Brain microvascular endothelial cell (primary cell): ENCODE data around the gene EBF4.

ENCODE experiments used
- DNase-seq: peaks from one replicate; pipeline ENCODE4 v3.0.0-alpha.2; 2020
- H3K27ac ChIP-seq: fragments of 250-450 bp; sonication (Bioruptor Pico); 2 replicates; pipeline ENCODE4 v1.5.1; 2020; ENCODE audit warnings: mild to moderate bottlenecking, moderate library complexity
- H3K27me3 ChIP-seq: fragments of 250-450 bp; sonication (Bioruptor Pico); replicated peaks from 2 replicates; pipeline ENCODE4 v1.5.1; 2020; ENCODE audit warnings: mild to moderate bottlenecking
- H3K36me3 ChIP-seq: fragments of 250-450 bp; sonication (Bioruptor Pico); replicated peaks from 2 replicates; pipeline ENCODE4 v1.5.1; 2020; ENCODE audit warnings: mild to moderate bottlenecking
- H3K4me3 ChIP-seq: 2 replicates; pipeline ENCODE4 v1.5.1; 2011; ENCODE audit warnings: low read depth, mild to moderate bottlenecking, control low read depth, low read length, moderate library complexity
- in situ Hi-C: cut with HindIII; loops from 2 replicates; pipeline ENCODE4 v1.10.0; 2017; ENCODE audit warnings: low sequenced_read_pairs, low pct_ligation_motif_present
- TF ChIP-seq, protein P1 (sequence below): IDR thresholded peaks from 2 replicates; pipeline ENCODE4 v1.5.1; 2011; ENCODE audit warnings: low read depth, mild to moderate bottlenecking, moderate library complexity, low read length, control low read depth, inconsistent platforms; ENCODE audit errors: missing control alignments

Gene EBF4, protein sequence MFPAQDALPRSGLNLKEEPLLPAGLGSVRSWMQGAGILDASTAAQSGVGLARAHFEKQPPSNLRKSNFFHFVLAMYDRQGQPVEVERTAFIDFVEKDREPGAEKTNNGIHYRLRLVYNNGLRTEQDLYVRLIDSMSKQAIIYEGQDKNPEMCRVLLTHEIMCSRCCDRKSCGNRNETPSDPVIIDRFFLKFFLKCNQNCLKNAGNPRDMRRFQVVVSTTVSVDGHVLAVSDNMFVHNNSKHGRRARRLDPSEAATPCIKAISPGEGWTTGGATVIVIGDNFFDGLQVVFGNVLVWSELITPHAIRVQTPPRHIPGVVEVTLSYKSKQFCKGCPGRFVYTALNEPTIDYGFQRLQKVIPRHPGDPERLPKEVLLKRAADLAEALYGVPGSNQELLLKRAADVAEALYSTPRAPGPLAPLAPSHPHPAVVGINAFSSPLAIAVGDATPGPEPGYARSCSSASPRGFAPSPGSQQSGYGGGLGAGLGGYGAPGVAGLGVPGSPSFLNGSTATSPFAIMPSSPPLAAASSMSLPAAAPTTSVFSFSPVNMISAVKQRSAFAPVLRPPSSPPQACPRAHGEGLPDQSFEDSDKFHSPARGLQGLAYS

DNA sequence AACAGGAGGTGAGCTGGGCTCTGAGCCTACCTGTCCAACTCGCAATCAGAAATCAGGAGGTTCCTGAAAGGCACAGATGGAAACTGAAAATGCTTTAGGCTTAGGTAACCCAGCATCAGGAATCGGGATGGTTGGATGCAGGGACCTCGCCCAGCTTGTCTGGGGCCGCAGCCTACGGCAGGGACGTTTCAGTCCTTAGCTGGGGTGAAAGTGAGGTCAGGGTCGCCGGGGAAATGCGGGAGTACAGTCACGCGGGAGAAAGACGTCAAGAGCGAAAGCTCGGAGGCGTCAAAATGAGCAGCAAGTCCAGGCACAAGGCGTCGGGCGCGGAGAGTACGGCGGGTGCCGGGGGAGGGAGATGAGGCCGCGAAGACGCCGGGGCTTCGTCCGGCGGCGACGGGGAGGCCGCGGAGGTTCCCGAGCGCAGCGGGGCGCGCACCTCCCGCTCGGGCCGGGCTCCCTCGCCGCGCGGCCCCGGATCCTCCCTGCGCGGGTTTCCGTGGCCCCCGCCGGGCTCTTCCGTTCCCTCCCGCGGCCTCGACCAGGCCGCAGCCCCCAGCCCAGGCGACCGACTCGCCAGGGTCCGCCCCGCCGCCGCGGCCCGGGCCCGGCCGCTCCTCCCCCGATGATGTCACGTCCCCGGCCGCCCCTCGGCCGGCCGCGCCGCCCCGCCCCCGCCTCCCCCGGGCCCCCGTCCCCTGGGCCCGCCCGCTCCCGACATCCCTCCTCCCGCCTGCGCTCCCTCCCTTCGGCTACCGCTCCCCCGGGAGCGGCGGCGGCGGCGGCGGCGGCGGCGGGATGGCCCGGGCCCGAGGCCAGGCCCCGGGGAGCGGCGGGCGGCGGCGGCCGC is at the start of gene EBF4:
TSS of gene EBF4 (plus strand) at position 745 of the 850 bp plus-strand sequence. CDS start 866 bp downstream, outside the sequence.
- Histone ChIP-seq H3K36me3 (no peaks in the 10 kb centered on the region), H3K4me3 (peak within 1 kb of the TSS; percentile 20), H3K27ac (no peak within 1 kb of the TSS), H3K27me3 (peaks cover 42% of the 10 kb centered on the region)
- TF ChIP-seq, protein P1, sequence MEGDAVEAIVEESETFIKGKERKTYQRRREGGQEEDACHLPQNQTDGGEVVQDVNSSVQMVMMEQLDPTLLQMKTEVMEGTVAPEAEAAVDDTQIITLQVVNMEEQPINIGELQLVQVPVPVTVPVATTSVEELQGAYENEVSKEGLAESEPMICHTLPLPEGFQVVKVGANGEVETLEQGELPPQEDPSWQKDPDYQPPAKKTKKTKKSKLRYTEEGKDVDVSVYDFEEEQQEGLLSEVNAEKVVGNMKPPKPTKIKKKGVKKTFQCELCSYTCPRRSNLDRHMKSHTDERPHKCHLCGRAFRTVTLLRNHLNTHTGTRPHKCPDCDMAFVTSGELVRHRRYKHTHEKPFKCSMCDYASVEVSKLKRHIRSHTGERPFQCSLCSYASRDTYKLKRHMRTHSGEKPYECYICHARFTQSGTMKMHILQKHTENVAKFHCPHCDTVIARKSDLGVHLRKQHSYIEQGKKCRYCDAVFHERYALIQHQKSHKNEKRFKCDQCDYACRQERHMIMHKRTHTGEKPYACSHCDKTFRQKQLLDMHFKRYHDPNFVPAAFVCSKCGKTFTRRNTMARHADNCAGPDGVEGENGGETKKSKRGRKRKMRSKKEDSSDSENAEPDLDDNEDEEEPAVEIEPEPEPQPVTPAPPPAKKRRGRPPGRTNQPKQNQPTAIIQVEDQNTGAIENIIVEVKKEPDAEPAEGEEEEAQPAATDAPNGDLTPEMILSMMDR: no peak
- no peak for DNase-seq
- in situ Hi-C loops: no loop called here

DNA sequence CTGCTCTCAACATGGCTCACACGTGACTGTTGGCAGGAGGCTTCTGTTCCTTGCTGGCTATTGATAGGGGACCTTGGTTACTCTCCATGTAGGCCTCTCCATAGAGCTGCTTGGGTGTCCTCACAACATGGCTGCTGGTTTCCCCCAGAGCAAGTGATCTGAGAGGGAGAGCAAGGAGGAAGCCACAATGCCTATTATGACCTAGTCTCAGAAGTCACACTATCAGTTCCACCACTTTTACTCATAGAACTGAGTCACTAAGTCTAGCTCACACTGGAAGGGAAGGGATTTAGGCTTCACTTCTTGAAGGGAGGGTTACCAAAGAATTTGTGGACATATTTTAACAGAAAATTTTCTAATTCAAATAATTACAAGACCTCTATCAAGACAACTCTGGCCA is 48.9 kb upstream of the EBF4 start:
- no peaks in the 10 kb centered on the region for H3K27me3 ChIP-seq
- H3K36me3 ChIP-seq: peaks cover 2% of the 10 kb centered on the region
- in situ Hi-C loops: no loop called here
- DNase-seq: no peak
- TF ChIP-seq, protein P1: no peak
- no peak overlapping the region for H3K4me3 ChIP-seq
- H3K27ac ChIP-seq: no peak overlapping the region

DNA sequence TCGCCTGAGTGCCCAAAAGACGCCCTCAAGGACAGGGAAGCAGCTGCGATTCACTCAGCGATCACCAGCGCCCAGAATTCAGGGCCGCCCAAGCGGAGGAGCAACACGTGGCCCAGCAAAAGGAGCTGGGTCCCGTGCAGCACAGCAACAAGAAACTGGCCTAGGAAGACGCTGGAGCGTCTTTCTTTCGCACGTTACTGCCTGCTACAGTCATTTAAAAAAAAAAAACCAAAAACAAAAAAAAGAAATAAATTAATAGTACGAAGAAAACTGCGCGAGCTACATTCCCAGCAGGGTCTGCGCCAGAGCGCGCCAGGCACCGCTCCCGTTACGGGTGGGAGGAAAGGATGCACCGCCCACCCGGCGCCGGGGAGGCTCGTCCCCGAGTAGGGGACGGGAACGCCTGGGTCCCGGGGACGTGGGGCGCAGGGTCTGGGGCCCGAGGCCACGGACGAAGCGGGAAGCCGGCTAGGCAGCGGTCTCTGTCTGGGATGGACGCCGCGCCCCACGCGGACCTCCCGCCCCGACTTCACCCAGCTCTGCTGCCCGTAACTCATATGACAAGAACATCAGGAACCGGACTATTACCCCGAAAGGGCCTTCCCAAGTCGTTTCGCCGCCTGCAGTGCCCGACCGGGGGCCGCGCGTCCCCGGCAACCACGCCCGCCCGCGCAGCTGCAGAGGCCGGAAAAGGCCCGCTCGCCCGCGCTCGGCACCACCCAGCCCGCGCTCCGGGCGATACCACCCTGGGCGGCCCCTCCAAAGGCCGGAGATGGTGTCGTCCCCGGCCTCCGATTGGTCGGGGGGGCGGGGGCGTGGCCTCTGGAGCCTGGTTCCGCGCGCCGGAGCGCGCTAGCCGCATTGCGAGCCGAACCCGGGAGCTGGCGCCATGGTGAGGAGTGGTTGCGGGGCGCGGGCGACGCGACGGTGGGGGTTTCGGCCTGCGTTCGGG is 40.5 kb upstream of the EBF4 start, which contains the start of gene NOP56:
TSS of gene NOP56 (plus strand) at position 861 of the 952 bp plus-strand sequence. CDS start at position 890, 29 bp downstream.
- Histone ChIP-seq H3K4me3 (peak within 1 kb of the TSS; percentile 98), H3K36me3 (peaks cover 40% of the 10 kb centered on the region), H3K27me3 (no peaks in the 10 kb centered on the region), H3K27ac (peak within 1 kb of the TSS; percentile 79)
- DNase-seq: peak; percentile 75
- TF ChIP-seq, protein P1: no peak
- in situ Hi-C loops: no loop called here

DNA sequence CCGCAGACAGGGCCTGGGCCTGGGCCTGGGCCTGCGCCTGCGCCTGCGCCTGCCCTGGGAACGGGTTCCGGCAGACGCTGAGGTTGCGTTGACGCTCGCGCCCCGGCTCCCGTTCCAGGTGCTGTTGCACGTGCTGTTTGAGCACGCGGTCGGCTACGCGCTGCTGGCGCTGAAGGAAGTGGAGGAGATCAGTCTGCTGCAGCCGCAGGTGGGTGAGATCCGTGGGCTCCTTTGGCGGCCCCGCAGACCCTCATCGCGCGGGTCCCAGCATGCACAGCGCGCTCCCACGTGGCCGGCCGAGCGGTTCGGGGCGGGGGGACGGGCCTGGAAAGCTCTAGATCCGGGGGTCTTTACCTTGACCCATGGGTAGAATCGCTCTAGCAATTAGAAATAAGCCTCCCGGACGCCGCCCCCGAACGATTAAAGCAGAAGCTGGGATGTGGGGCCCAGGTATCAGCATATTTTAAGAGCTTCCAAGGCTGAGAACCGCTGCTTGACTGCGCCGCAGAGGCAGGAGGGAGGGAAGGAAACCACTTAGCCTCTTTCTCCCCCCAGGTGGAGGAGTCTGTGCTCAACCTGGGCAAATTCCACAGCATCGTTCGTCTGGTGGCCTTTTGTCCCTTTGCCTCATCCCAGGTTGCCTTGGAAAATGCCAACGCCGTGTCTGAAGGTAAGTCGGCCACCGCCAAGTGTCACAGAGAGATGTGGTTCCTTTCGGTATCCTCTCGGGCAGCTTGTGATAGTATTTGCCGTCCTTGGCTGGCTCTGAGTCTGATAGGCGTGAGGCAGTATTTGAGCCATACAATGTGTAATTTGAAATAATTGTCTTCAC is 39.6 kb upstream of the EBF4 start:
- Histone ChIP-seq H3K27me3 (no peaks in the 10 kb centered on the region), H3K27ac (peak overlapping the region; percentile 35), H3K36me3 (peaks cover 48% of the 10 kb centered on the region), H3K4me3 (peak overlapping the region; percentile 98)
- in situ Hi-C loops: no loop called here
- peak; percentile 2 for DNase-seq
- TF ChIP-seq, protein P1: no peak
